Right atrium auricular region (tissue), 2 donors: ENCODE results near the gene LNP1. TPM values are rescaled to one million over a fixed set of nuclear protein-coding genes. Genes with fewer than 3 reads are reported as not detected.

Experiments
- DNase-seq: peaks from one replicate; pipeline ENCODE4 v3.0.0-alpha.2; 2019; ENCODE audit warnings: low spot score
- H3K27ac ChIP-seq, 2 donors: fragments of 200-600 bp; sonication (generic); 1 replicate in 1 of 2; 2 replicates in 1 of 2; pipeline ENCODE4 v1.5.1; 2016 to 2019
- H3K27me3 ChIP-seq, 2 donors: fragments of 200-600 bp; sonication (generic); one replicate each; pipeline versions ENCODE4 v1.5.1 to v1.6.0; 2017 to 2019
- H3K36me3 ChIP-seq: fragments of 200-600 bp; sonication (generic); one replicate; pipeline ENCODE4 v1.5.1; 2016
- H3K4me1 ChIP-seq, 2 donors: fragments of 200-600 bp; sonication (generic); one replicate each; pipeline versions ENCODE4 v1.5.1 to v1.6.0; 2017 to 2019
- H3K4me3 ChIP-seq, 2 donors: fragments of 200-600 bp; sonication (generic); 1 replicate in 1 of 2; 2 replicates in 1 of 2; pipeline ENCODE4 v1.5.1; 2017 to 2019; ENCODE audit warnings: mild to moderate bottlenecking in 1 of 2, moderate library complexity in 1 of 2
- H3K9me3 ChIP-seq, 2 donors: fragments of 200-600 bp; sonication (generic); one replicate each; pipeline ENCODE4 v1.5.1; 2019
- CTCF ChIP-seq, 2 donors: fragments of 200-600 bp; sonication (generic); IDR thresholded peaks; one replicate each; pipeline ENCODE4 v1.5.1; 2019; ENCODE audit warnings: antibody characterized with exemption in 2 of 2
- total RNA-seq, 2 donors: library from RNA; depleted of rRNA; stranded (reverse); fragments of >200 nt; gene quantifications; one replicate each; pipeline ENCODE4 v1.1.0, GENCODE V29; 2016

The LNP1 gene
- total RNA-seq, 2 donors from 2014 or later: 4.6 to 5.4 TPM

GRCh38 chr3:100407164-100407563 lies 5.8 kb downstream of the LNP1 start:
- no peak for DNase-seq
- Histone ChIP-seq H3K4me3 (no peak overlapping the region), H3K27ac (no peak overlapping the region), H3K36me3 (no peaks in the 10 kb centered on the region), H3K4me1 (peaks cover 0 to 15% of the 10 kb centered on the region in 2 donors), H3K9me3 (peaks cover 8 to 19% of the 10 kb centered on the region in 2 donors), H3K27me3 (no peaks in the 10 kb centered on the region)
- TF ChIP-seq CTCF (IDR thresholded peaks at IDR 0.05): no peak

DNA sequence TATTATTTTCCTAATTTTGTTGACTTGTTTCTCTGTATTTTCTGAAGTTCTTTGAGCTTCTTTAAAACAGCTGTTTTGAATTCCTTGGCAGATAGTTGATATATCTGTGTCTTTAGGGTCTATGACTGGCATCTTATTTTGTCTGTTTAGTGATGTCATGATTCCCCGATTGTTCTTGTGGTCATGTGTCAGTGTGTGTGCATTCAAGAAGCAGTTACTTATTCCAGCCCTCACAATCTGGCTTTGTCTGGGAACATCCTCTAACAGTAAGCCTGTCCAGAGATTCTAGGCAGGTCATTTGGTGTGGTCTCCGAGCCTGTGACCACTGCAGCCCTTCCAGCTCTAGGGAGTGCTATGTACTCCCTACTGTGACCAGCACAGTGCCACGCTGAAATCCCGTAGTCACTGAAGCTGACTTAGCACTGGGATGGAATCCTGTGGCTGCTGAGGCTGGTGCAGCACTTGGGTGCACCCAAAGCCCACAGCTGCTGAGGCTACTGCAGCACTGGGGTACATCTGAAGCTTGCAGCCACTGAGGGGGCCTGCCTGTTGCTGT lies 6.7 kb downstream of the LNP1 start:
- Histone ChIP-seq H3K4me3 (no peak overlapping the region), H3K9me3 (peaks cover 8 to 19% of the 10 kb centered on the region in 2 donors), H3K27ac (no peak overlapping the region), H3K4me1 (peaks cover 0 to 6% of the 10 kb centered on the region in 2 donors), H3K27me3 (no peaks in the 10 kb centered on the region), H3K36me3 (no peaks in the 10 kb centered on the region)
- no peak for TF ChIP-seq CTCF (IDR thresholded peaks at IDR 0.05)
- DNase-seq: no peak

DNA sequence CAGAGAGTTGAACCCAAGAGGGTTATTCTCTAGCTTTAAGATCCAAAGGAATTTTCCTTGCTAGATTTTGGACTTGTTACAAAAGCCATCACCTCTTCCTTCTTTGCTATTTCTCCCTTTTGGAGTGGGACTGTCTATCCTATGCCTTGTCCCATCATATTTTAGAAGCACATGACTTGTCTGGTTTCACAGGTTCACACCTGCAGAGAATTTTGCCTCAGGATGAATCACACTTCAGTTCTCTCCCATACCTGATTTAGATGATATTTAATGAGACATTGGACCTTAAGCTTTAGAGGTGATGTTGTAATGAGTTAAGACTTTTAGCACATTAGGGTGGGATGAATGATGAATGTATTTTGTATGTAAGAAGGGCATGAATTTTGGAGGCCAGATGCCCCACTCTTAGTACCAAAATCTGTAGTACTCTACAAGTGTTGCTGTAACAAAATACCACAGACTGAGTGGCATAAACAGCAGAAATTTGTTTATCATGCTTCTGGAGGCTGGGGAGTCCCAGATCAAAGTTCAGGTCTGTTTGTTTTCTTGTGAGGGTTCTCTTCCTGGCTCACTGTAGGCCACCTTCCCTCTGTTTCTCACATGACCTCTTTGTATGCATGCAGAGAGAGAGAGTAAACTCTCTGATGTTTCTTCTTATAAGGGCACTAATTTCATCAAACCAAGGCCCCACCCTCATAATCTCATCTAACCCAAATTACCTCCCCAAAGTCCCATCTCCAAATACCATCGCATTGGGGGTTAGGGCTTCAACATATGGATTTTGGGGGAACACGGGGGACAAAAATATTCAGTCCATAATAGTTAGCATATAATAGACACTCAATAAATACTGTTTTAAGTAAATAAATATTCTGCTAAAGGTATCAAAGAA lies 10.0 kb downstream of the LNP1 start:
- DNase-seq: no peak
- no peak for TF ChIP-seq CTCF (IDR thresholded peaks at IDR 0.05)
- Histone ChIP-seq H3K27me3 (no peaks in the 10 kb centered on the region), H3K4me3 (no peak overlapping the region), H3K36me3 (no peaks in the 10 kb centered on the region), H3K4me1 (no peaks in the 10 kb centered on the region), H3K9me3 (peaks cover 8 to 19% of the 10 kb centered on the region in 2 donors), H3K27ac (no peak overlapping the region)

- H3K4me1 ChIP-seq: no peaks in the 10 kb centered on the region
- H3K36me3 ChIP-seq: no peaks in the 10 kb centered on the region
- no peaks in the 10 kb centered on the region for H3K27me3 ChIP-seq
- no peak overlapping the region for H3K27ac ChIP-seq
- no peak for TF ChIP-seq CTCF (IDR thresholded peaks at IDR 0.05)
- DNase-seq: no peak
- peaks cover 0 to 6% of the 10 kb centered on the region in 2 donors for H3K9me3 ChIP-seq
- no peak overlapping the region for H3K4me3 ChIP-seq
Observed at GRCh38 chr3:100412912-100413590, 11.7 kb downstream of the LNP1 start.

DNA sequence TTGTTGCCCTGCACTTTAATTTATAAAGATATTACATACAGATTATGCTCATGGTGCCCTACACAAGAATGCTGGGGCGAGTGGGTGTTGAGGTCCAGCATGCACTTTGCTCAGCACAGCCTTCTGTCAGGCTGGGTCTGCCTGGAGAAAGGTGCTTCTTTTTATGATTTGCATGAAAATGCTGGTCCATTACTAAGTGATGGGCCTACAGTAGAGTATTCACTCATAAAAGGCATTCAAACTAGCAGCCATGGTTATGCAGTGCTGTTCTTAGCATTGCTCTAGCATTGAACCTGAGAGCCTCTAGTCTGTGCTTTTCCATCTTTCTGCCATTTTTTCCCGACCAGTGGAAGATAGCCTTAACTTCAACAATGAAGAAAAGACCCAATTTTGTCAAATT lies 12.3 kb downstream of the LNP1 start:
- H3K27ac ChIP-seq: no peak overlapping the region
- H3K4me3 ChIP-seq: no peak overlapping the region
- H3K36me3 ChIP-seq: no peaks in the 10 kb centered on the region
- peaks cover 0 to 6% of the 10 kb centered on the region in 2 donors for H3K9me3 ChIP-seq
- DNase-seq: no peak
- H3K4me1 ChIP-seq: no peaks in the 10 kb centered on the region
- no peak for TF ChIP-seq CTCF (IDR thresholded peaks at IDR 0.05)
- H3K27me3 ChIP-seq: no peaks in the 10 kb centered on the region
